Activated CD4-positive, alpha-beta T cell treated with anti-CD3 and anti-CD28 coated beads, Interleukin-10, Interleukin-2, amounts not matched to agents 100 ng/mL and 50 ng/mL, durations not matched to agents 16 hours and 8 hours (primary cell): Measurements from ENCODE around the gene SORCS2.

Source experiments
- DNase-seq: peaks from one replicate; pipeline ENCODE4 v3.0.0-alpha.2; 2020

Gene SORCS2

DNA sequence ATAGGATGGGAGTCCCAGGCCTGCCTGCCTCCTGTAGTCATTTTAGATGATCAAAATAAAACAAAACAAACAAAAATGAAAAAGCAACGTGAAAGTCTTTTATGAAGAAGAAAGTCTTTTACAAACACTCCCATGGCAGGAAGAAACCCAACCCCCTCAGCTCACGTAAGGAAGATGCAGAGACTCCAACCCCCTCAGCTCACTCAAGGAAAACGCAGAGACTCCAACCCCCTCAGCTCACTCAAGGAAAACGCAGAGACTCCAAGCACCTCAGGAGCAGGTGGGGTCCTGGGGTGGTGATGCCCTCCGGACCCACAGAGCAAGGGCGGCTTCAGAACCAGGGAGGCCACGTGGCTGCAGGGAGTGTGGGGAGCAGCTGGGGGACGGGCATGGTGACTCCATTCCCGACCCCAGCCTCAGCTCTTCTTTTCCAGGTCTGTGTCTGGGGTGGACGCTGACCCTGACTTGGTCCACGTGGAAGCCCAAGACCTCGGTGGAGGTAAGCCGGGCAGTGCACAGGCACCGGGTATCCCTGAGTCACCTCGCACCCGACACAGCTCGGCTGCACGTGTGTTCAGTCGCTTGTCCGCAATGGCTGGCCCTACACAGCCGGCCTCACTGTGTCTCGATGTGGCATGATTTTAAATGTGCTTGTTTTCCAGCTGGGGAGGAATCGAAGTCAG lies 468.9 kb downstream of the SORCS2 start:
- DNase-seq: no peak

GRCh38 chr4:7661846-7662506 lies 469.6 kb downstream of the SORCS2 start:
- DNase-seq: no peak

GRCh38 chr4:7662507-7662846 lies 470.1 kb downstream of the SORCS2 start:
- no peak for DNase-seq

- peak; percentile 40 for DNase-seq
Observed at GRCh38 chr4:7663075-7663541, 470.8 kb downstream of the SORCS2 start.

DNA sequence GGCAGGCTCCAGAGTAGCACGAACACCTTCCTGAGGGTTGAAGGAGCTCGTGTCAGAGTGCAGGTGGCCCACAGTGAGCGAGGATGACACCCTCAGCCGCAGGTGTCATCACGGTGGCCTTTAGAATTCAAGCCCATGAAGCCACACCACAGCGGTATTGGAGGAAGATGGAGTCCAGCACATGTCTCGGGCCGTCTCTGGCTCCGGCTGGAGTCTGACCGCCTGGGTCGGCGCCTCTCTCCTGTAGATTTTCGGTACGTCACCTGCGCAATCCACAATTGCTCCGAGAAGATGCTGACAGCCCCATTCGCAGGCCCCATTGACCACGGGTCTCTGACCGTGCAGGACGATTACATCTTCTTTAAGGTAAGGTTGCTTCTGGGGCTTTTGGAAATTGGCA lies 471.8 kb downstream of the SORCS2 start:
- no peak for DNase-seq

GRCh38 chr4:7665321-7665720 lies 473.0 kb downstream of the SORCS2 start:
- no peak for DNase-seq

GRCh38 chr4:7666011-7666410 lies 473.7 kb downstream of the SORCS2 start:
- DNase-seq: no peak

GRCh38 chr4:7666744-7667143 lies 474.4 kb downstream of the SORCS2 start:
- DNase-seq: no peak

GRCh38 chr4:7668271-7668670 lies 475.9 kb downstream of the SORCS2 start:
- DNase-seq: no peak

DNA sequence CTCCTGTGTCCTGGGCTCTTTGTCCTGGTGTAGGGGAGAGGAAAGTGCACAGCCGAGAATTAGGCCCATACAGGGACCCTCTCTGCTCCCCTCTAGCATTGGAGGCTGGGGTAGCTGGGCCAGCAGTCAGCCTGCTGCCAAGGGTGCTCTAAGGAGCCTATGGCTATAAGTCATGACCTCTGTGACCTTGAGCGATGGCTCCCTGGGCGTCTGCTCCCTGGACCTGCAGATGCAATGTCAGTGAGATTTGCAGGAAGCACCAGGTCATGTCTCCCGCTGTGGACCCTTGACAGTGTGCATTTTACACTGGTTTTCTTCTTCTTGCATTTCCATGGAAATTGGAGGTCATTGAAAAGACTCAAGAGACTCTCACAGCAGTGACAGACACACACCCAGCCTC lies 476.5 kb downstream of the SORCS2 start:
- DNase-seq: no peak

- DNase-seq: no peak
Observed at GRCh38 chr4:7672601-7673000, 480.3 kb downstream of the SORCS2 start.

- DNase-seq: no peak
Observed at GRCh38 chr4:7673121-7673520, 480.8 kb downstream of the SORCS2 start.

GRCh38 chr4:7674706-7675105 lies 482.4 kb downstream of the SORCS2 start:
- no peak for DNase-seq

- no peak for DNase-seq
Observed at GRCh38 chr4:7675136-7675535, 482.8 kb downstream of the SORCS2 start.

DNA sequence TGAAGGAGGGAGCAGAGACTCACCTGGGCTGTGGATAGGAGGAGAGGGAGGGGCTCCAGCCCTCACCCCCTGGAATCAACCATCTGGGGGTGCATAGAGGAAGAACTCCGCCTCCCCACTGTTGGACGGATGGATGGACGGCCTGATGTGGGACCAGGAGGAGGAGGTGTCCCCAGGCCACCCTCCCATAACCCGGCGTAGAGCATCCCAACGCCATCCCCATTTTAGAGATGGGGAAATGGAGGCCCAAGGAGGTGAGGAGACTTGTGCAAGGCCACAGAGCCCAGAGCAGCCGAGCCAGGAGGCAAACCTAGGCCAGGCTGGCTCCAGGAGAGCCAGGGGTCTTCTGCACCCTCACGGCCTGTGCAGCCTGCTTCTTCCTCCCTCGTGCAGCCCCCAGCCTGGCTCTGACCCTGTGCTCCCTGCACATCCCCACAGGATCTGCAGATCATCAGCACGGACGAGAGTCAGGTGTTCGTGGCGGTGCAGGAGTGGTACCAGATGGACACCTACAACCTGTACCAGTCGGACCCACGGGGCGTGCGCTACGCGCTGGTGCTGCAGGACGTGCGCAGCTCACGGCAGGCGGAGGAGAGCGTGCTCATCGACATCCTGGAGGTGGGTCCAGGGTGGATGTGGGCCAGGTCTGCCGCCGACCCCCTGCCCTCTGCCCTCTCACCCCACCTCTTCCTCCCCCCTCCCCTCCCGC lies 483.4 kb downstream of the SORCS2 start:
- DNase-seq: no peak

DNA sequence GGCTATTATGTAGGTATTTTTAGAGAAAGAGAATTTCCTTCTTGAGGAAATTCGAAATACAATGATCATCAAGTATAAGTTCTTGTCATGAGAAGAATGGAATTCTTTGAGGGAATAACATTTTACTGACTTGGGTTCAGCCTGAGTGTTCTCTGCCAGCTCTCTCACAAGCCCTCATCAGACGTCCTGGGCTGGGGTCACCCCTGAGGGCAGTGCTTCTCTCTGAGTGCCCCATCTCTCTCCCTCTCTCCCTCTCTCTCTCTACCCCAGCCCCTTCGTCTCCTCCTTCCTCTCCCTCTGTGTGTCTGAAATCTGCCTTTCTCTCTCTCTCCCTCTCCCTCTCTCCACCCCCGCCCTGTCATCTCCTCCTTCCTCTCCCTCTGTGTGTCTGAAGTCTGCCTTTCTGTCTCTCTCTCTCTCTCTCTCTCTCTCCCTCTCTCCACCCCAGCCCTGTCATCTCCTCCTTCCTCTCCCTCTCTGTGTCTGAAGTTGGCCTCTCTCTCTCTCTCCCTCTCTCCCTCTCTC lies 484.1 kb downstream of the SORCS2 start:
- DNase-seq: no peak

- no peak for DNase-seq
Observed at GRCh38 chr4:7677086-7677485, 484.7 kb downstream of the SORCS2 start.

DNA sequence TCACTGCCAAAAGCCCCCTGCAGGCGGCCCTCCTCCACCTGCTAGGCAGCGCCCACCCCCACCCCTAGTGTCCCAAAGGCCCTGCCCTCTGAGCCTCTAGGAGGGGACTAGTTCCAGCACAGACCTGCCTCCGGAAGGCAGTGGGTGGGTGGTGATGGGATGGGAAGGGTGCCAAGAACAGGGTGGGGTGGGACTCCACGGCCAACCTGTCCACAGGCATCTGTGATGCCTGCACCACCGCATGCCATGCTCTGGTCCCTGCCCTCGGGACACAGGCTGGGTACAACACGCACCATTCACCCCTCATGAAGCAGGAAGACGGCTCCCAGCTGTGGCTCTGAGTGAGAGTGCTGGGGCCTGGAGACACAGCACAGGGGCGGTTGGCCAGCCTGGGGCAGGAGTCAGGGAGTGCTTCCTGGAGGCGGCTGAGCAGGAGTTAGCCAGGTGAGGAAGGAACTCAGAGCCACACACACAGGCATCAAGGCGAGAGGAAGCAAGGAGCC lies 485.5 kb downstream of the SORCS2 start:
- DNase-seq: no peak

GRCh38 chr4:7678318-7678852 lies 486.0 kb downstream of the SORCS2 start:
- DNase-seq: no peak

- no peak for DNase-seq
Observed at GRCh38 chr4:7679406-7680040, 487.2 kb downstream of the SORCS2 start.

DNA sequence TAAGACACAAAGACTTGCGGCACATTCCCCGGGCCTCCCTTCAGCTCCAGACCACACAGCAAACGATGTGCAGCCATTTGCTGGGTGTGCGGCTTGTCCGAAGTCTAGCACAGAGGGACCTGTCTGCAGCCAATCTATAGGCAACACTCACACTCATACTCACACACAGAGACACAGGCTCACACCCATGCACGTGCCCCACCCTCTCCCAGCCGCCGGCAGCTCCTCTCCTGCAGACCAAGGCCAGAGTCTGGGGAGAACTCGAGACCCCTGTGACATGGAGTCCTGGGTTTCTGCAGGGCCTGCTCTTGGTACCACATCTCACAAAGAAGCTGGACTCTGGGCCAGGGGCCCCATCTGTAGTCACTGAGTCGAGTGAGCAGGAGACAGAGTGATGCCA lies 487.8 kb downstream of the SORCS2 start:
- no peak for DNase-seq

- DNase-seq: no peak
Observed at GRCh38 chr4:7680731-7681130, 488.4 kb downstream of the SORCS2 start.

DNA sequence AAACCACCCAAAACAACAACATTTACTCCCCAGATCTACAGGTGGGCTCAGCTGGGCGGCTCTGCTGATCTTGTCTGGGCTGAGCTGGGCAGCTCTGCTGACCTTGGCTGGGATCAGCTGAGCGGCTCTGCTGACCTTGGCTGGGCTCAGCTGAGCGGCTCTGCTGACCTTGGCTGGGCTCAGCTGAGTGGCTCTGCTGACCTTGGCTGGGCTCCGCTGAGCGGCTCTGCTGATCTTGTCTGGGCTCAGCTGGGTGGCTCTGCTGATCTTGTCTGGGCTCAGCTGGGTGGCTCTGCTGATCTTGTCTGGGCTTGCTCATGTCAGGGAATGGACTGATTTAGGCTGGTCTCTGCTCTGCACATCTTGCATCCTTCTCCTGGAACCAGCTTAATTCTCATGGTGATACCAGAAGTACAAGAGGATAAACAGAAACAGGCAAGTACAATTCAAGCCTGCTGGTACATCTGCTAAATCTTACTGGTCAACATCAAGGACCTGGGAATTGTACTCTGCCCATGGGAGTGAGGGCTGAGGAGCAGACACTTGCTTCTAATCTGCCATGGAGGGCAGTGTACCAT lies 490.9 kb downstream of the SORCS2 start:
- no peak for DNase-seq
